K562 (cell line): ENCODE results near the gene C2CD4D. TPM values are rescaled to one million over a fixed set of nuclear protein-coding genes. Genes with fewer than 3 reads are reported as not detected.

Source experiments
- CGGBP1 ChIP-seq: fragments of 250-450 bp; sonication (Bioruptor Pico); IDR thresholded peaks from 2 replicates; pipeline ENCODE4 v1.9.0; 2021; ENCODE audit warnings: mild to moderate bottlenecking
- REST ChIP-seq, 2 experiments: fragments of 450-650 bp; formaldehyde crosslinking in 1 of 2; IDR thresholded peaks; 2 replicates each; pipeline versions ENCODE4 v1.4.0 to v1.6.1; 2014 to 2020; ENCODE audit warnings: mild to moderate bottlenecking in 2 of 2, borderline replicate concordance in 1 of 2, low read depth in 1 of 2
- RFX1 ChIP-seq: fragments of 450-650 bp; IDR thresholded peaks from 2 replicates; pipeline ENCODE4 v1.6.1; 2016; ENCODE audit warnings: mild to moderate bottlenecking, moderate library complexity
- polyA plus RNA-seq, 8 experiments: library from polyadenylated mRNA; depleted of rRNA in 4 of 8; stranded (reverse) in 5 of 8; unstranded in 3 of 8; fragments of >200 nt; fragmentation: Nextera tagmentation in 2 of 8; fragmentation: Illumina TruSeq in 1 of 8; extraction: Ambion mirVana in 2 of 8; extraction: Trizol in 1 of 8; gene quantifications; 2 replicates each; pipeline versions ENCODE4 v1.2.1 to v1.2.3, GENCODE V29; 2011 to 2014; ENCODE audit warnings: inconsistent platforms in 1 of 8, missing spikeins in 1 of 8
- total RNA-seq, 7 experiments: library from RNA; depleted of rRNA in 6 of 7; stranded (reverse); fragments of >200 nt in 6 of 7; fragmentation: Illumina TruSeq in 2 of 7; extraction: Trizol in 2 of 7; gene quantifications; 2 replicates each; pipeline versions ENCODE4 v1.2.1 to v1.2.3, GENCODE V29; 2011 to 2021; ENCODE audit warnings: low replicate concordance in 1 of 7
- TF ChIP-seq, protein P1 (sequence below): fragments of 250-450 bp; sonication (Bioruptor Pico); IDR thresholded peaks from 2 replicates; pipeline ENCODE4 v1.8.0; 2022; ENCODE audit warnings: inconsistent platforms

The C2CD4D gene
- total and polyA plus RNA-seq, 9 of the 15 experiments (the other 6 are each of a cell fraction or from before 2014, with no cell fraction given) = not detected

DNA sequence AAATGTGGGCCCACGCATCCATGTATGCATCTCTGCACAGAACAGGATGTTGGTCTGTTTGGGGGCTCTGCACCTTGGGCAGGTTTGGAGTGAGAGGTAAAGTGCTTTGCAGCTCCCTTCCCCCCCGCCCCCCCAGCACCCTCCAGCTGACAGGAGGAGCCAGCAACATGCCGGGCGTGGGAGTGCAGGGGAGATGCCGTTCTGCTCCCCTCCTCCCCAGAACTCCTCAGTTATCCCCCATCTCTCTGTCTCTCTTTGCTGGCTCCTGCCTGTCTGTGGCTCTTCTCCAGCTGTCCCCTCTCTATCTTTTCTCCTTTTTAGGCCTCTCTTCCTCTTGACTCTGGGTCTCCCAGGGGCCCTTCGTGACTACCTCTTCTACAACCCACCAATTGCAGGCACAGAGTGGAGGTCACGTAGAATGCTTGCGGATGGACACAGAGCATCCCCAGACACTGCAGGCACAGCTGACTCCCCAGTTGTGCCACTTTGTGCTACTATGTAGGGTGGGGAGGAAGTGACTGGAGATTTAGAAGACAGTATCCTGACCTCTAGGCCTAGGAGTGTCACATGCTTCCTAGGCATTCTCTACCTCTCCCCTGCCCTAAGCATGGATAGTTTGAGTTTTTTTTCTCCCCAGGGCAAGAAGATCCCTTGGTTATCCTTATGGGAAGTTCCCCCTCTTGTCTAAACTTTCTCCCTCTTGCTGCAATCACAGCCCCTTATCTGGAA is 6.3 kb downstream of the C2CD4D start (continued):
- TF ChIP-seq, protein P1, sequence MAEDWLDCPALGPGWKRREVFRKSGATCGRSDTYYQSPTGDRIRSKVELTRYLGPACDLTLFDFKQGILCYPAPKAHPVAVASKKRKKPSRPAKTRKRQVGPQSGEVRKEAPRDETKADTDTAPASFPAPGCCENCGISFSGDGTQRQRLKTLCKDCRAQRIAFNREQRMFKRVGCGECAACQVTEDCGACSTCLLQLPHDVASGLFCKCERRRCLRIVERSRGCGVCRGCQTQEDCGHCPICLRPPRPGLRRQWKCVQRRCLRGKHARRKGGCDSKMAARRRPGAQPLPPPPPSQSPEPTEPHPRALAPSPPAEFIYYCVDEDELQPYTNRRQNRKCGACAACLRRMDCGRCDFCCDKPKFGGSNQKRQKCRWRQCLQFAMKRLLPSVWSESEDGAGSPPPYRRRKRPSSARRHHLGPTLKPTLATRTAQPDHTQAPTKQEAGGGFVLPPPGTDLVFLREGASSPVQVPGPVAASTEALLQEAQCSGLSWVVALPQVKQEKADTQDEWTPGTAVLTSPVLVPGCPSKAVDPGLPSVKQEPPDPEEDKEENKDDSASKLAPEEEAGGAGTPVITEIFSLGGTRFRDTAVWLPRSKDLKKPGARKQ (CRISPR knock-in tag) = no peak
- TF ChIP-seq REST (IDR thresholded peaks at IDR 0.05; ENCODE audit: borderline replicate concordance) (no peak), REST (CRISPR knock-in tag; IDR thresholded peaks at IDR 0.05; ENCODE audit: low read depth) (no peak), RFX1 (no peak), CGGBP1 (CRISPR knock-in tag) (no peak)
